Stimulated activated CD4-positive, alpha-beta T cell treated with anti-CD3 and anti-CD28 coated beads, TNF-alpha, amount 100 ng/mL, for 4 hours (primary cell): Measurements from ENCODE around the gene ZNF32.

Experiments used
- DNase-seq, 3 experiments: peaks; one replicate each; pipeline ENCODE4 v3.0.0-alpha.2; 2020; ENCODE audit warnings: low read depth in 3 of 3

ZNF32 gene

GRCh38 chr10:43648398-43649184 is at the start of gene ZNF32:
TSS of gene ZNF32 (minus strand) at chr10:43648881. CDS start at chr10:43646133, 2,748 bp downstream.
- peak; percentile 69 to 70 (median 69) for DNase-seq

- DNase-seq = no peak
These were observed 49.5 kb upstream of the ZNF32 start for GRCh38 chr10:43698156-43698555.

- DNase-seq = no peak
These were observed 48.3 kb upstream of the ZNF32 start for GRCh38 chr10:43696909-43697483.

GRCh38 chr10:43695730-43696129 is 47.0 kb upstream of the ZNF32 start:
- DNase-seq = no peak

GRCh38 chr10:43695321-43695720 is 46.6 kb upstream of the ZNF32 start:
- DNase-seq = no peak

GRCh38 chr10:43694526-43694925 is 45.8 kb upstream of the ZNF32 start:
- DNase-seq = no peak

- DNase-seq = no peak
These were observed 44.9 kb upstream of the ZNF32 start for GRCh38 chr10:43693602-43694001.

GRCh38 chr10:43692051-43692825 is 43.6 kb upstream of the ZNF32 start:
- no peak for DNase-seq

GRCh38 chr10:43691485-43691884 is 42.8 kb upstream of the ZNF32 start:
- DNase-seq = no peak

GRCh38 chr10:43689955-43690771 is 41.5 kb upstream of the ZNF32 start:
- DNase-seq = peak; percentile 72 to 82 (median 76)

- no peak for DNase-seq
These were observed 40.9 kb upstream of the ZNF32 start for GRCh38 chr10:43689618-43689954.

- no peak for DNase-seq
These were observed 40.4 kb upstream of the ZNF32 start for GRCh38 chr10:43689007-43689491.

- no peak for DNase-seq
These were observed 39.7 kb upstream of the ZNF32 start for GRCh38 chr10:43688348-43688892.

- DNase-seq = no peak
These were observed 38.7 kb upstream of the ZNF32 start for GRCh38 chr10:43687373-43687772.

- DNase-seq = no peak
These were observed 37.7 kb upstream of the ZNF32 start for GRCh38 chr10:43686414-43686813.

- no peak for DNase-seq
These were observed 37.1 kb upstream of the ZNF32 start for GRCh38 chr10:43685744-43686143.

- DNase-seq = no peak
These were observed 35.5 kb upstream of the ZNF32 start for GRCh38 chr10:43684292-43684559.

- no peak for DNase-seq
These were observed 35.0 kb upstream of the ZNF32 start for GRCh38 chr10:43683451-43684291.

- DNase-seq = no peak
These were observed 34.3 kb upstream of the ZNF32 start for GRCh38 chr10:43682956-43683355.

GRCh38 chr10:43681721-43682120 is 33.0 kb upstream of the ZNF32 start:
- no peak for DNase-seq

- DNase-seq = no peak
These were observed 32.5 kb upstream of the ZNF32 start for GRCh38 chr10:43681220-43681619.
